GM19395 (cell line): ENCODE measurements around the gene SLC9A5.
A peak's percentile ranks its signal among the peaks of the same experiment; 100 is the strongest.

ENCODE experiments used
- ATAC-seq: cut with Tn5 transposase; IDR thresholded peaks from one replicate; pipeline ENCODE4 v1.9.1; 2021; ENCODE audit warnings: mild to moderate bottlenecking, moderate library complexity; ENCODE audit not compliant: unreplicated experiment

Gene SLC9A5

DNA sequence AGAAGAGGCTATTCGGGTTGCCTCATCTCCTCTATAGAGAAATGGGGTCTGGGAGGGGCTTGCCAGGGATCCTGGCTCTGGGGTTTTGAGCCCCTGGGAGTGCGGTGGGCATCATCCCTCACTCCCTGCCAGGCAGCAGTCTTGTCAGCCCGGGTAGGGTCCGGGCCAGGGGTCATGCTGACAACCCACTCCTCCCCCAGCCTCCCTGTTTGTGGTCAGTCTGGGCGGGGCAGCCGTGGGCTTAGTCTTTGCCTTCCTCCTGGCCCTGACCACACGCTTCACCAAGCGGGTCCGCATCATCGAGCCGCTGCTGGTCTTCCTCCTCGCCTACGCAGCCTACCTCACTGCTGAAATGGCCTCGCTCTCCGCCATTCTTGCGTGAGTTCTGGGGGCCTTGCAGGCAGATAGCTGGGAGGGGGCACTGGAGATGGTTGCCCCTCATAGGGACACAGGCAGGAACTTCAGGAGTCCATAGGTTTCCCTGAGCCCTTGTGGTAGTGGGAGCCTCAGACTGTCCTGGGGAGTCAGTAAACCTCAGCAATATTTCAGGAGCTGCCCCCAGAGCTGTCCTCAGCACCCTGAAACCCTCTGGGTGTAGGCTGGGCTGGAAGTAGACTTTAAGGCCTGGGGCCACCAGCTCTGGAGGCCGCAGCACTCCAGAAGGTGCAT, 6.9 kb downstream of the SLC9A5 start:
- ATAC-seq: no peak

- ATAC-seq: no peak
These were observed 8.0 kb downstream of the SLC9A5 start for GRCh38 chr16:67256701-67257230.

DNA sequence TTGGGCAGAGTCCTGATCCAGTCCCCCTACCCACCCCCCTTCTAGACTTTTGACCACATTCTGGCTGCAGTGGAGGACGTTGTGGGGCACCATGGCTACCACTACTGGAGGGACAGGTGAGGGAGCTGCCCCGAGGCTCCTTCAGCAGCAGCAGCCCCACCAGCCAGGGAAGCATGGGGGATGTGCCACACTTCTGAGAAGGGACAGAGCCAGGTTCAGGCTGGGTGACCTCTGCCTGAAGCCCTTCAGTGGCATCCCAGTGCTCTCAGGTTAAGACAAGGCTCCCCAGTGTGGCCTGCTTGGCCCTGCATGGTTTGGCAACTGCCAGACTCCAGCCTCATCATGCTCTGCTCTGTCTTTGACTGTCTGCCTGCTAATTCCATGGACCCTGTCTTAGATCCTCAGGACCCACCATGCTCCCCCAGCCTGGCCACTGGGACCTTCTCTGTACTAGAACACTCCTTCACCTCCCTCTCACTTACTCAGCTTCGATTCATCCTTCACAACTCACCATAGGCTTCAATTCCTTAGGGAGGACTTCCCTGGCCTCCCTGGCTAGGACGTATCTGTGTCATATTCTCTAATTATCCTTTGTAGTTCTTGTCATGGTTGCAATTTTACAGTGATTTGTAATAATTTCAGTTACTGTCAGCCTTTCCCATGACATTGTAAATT, 8.8 kb downstream of the SLC9A5 start:
- ATAC-seq: no peak

DNA sequence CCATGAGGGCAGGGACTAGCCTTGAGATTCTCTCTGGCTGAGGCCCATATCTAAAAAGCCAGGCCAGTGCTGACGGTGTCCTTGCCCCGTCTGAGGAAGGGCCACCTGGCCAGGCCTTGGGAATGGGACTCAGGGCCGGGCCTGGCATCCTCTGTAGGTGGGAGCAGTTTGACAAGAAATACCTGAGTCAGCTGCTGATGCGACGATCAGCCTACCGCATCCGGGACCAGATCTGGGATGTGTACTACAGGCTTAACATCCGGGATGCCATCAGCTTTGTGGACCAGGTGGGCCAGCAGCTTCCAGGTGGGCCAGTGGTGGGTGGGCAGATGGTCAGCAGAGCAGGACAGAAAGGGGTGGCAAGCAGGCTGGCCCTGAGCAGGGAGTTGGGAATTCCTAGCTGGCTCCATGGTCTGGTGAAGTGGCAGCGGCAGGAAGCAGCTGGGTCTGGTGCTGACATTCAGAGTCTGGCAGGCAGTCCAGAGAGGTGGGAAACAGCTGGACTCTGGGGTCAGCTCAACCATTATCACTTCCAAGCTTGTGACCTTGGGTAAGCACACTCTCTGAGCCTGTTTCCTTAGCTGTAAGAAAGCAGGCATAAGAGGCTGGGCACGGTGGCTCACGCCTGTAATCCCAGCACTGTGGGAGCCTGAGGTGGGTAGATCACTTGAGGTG, 9.5 kb downstream of the SLC9A5 start:
- ATAC-seq: no peak

DNA sequence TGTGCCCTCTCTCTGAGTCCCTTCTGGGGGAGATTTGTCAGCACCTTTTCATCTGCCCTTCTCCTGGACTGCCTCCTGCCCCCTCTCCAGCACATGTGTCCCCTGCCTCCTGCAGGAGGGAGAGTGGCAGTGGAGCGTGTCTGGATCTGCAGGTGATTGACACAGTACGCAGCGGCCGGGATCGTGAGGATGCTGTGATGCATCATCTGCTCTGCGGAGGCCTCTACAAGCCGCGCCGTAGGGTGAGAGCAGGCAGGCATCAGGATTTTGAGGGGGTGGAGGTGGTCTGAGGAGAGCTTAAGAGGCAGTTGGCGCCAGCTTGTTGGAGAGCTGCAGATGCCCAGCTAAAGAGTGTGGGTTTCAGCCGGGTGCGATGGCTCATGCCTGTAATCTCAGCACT, 10.9 kb downstream of the SLC9A5 start:
- no peak for ATAC-seq

DNA sequence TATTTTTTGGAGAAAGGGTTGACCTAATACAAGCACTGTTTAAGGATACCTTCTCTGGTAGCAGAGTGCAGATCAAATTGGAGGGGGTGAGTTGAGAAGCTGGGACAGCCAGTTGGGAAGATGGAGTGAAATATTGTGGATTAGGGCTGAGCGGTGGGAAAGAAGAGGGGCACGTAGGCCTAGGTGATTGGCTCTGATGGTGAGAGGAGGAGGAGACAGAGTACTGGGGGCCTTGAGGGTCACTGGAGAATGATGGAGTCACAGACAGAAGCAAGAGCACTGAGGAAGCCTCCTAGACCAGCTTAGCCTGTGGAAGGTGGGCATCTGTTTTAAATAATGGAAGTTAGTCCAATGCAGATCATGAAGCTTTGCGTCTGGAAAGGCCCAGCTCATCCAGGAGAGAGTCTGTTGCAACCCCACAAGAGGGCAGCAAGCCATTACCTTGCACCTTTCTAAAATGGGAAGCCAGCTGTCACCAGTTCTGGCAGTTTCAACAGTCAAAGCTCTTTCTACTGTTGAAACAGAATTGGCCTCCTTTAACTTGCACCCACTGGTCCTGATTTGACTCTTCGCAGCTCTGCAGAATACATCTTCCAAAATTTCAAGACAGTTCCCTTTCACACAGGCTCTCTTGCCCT, 11.8 kb downstream of the SLC9A5 start:
- ATAC-seq: no peak

- no peak for ATAC-seq
These were observed 14.4 kb downstream of the SLC9A5 start for GRCh38 chr16:67263201-67263600.

DNA sequence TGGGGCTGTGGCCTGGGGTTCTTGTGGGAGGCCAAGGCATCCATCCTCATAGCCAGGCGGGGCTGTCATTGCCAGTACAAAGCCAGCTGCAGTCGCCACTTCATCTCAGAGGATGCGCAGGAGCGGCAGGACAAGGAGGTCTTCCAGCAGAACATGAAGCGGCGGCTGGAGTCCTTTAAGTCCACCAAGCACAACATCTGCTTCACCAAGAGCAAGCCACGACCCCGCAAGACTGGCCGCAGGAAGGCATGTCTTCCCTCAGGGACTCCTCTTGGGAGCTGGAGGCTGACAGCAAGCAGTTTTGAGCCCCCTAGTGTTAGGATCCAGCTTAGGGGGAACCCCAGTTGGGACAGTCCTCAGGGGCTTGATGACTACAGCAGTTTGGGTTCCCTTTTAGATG, 15.5 kb downstream of the SLC9A5 start:
- ATAC-seq: no peak

GRCh38 chr16:67264866-67265265, 16.1 kb downstream of the SLC9A5 start:
- ATAC-seq: no peak

DNA sequence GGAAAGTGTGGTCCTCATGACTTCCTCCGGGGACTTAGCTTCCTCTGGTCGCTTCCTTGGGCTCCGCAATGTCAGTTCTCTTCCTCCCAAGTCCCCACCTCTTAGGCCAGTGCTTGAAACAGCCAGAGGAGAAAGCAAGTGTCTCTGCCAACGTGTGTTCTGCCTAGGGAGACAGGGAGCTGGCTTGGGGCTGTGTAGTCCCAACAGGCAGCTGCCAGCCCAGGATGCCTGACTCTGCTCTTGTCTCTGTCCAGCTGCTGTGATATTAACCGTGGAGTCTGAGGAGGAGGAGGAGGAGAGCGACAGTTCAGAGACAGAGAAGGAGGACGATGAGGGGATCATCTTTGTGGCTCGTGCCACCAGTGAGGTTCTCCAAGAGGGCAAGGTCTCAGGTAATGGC, 17.1 kb downstream of the SLC9A5 start:
- ATAC-seq: no peak

DNA sequence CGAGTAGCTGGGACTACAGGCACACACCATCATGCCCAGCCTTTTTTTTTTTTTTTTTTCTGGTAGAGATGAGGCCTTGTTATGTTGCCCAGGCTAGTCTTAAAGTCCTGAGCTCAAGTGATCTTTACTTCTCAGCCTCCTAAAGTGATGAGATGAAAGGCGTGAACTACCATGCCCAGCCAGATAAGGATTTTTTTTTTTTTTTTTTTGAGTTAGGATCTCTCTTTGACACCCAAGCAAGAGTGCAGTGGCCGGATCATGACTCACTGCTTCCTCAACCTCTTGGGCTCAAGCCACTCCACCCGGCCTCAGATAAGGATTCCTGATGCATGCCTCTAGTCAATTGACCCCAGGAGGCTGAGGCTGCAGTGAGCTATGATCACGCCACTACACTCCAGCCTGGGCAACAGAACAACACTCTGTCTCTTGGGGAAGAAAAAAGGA, 19.4 kb downstream of the SLC9A5 start:
- ATAC-seq: no peak

GRCh38 chr16:67269766-67270165, 21.0 kb downstream of the SLC9A5 start:
- no peak for ATAC-seq

DNA sequence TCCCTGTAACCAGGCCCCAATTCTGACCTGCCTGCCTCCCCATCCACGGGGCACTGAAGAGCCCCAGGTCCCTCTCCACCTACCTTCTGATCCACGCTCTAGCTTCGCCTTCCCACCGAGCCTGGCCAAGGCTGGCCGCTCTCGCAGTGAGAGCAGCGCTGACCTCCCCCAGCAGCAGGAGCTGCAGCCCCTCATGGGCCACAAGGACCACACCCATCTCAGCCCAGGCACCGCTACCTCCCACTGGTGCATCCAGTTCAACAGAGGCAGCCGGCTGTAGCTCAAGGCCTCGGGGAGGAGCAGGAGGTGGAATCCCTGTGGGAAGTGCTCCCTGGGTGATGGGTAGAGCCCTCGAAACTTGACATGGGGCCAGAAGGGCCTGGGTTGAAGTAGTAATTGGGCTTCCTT, 22.2 kb downstream of the SLC9A5 start:
- ATAC-seq: no peak

DNA sequence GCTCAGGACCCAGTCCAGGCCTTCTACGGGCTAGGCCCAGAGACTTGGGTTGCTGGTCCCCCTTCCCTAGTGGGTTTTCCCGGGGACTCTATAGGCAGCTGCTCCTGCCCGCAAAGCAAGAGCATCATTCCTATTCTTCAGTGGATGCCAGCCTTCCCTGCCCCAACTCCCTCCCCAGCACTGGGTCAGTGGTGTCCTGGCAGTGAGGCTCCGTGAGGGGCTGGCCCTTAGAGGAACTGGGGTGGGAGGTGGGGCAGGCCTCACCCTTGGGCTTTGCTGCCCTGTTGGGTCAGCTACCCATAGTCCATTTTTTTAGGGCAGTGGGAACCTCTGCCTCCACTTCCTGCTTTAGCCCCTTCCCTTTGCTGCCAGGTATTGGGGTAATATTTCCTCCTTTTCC, 22.7 kb downstream of the SLC9A5 start:
- no peak for ATAC-seq

DNA sequence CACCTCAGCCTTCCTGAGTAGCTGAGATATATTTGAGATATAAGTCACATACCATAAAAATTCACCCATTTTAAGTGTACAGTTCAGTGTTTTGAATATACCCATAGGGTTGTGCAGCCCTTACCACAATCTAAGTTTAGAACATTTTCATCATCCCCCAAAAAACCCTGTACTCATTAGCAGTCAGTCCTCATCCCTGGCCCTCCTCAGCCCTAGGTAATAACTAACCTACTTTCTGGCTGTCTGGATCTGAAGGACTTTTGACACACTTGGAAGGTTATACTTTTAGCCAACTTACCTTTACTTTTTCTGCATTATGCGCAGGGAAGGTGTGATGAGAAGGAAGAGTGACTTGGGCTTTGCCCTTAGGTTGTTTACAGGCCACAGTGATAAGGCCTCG, 26.5 kb downstream of the SLC9A5 start:
- ATAC-seq: no peak

GRCh38 chr16:67277294-67277998, 28.7 kb downstream of the SLC9A5 start:
- ATAC-seq: no peak

GRCh38 chr16:67277999-67278772, 29.4 kb downstream of the SLC9A5 start:
- ATAC-seq: no peak

GRCh38 chr16:67278773-67279295, 30.1 kb downstream of the SLC9A5 start:
- peak; percentile 40 for ATAC-seq

DNA sequence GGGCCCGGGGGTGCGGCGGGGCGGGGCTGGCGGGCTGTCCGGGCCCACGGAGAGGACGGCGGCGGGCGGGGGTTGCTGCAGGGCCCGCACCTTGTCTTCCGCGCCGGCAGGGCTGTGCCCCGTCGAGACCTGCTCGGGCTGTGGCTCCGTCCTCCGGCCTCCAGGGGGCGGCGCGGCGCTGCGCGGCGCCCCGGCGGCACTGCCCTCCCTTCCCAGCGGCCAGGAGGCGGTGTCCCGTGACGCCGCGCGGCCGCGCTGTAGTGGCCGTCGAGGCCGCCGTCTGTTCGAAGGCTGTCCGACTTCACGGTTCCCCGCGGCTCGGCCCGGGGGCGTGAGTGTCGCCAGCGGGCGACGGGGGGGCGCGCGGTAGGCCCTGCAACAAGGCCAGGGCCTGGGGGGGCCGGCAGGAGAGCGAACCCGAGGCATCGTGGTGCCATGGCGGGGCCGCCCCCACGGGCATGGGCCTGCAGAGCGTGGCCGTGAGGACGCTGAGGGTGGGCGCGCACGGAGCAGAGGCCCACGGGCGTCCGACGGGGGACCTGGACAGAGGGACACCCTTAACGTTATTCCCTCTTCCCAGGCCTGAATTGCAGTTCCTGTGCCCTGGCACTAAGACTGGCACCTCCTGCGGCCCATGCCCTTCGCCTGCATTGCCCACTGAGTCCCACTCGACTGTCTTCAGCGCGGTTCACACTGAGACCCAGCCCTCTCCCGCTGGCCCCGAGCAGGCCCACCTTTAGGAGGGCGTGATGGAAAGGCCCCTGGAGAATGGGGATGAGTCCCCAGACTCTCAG, 30.7 kb downstream of the SLC9A5 start, which contains the start of gene PLEKHG4:
TSS of gene PLEKHG4 (plus strand) at position 237 of the 794 bp plus-strand sequence. CDS start at position 750, 513 bp downstream.
- peak; percentile 70 for ATAC-seq
